Measurements from ENCODE around the gene CMTM3.
"Not testable (repeated sequence)": the region's sequence is repeated elsewhere in the genome, so short reads cannot be mapped to it uniquely, and the experiment has no call there.

The CMTM3 gene

DNA sequence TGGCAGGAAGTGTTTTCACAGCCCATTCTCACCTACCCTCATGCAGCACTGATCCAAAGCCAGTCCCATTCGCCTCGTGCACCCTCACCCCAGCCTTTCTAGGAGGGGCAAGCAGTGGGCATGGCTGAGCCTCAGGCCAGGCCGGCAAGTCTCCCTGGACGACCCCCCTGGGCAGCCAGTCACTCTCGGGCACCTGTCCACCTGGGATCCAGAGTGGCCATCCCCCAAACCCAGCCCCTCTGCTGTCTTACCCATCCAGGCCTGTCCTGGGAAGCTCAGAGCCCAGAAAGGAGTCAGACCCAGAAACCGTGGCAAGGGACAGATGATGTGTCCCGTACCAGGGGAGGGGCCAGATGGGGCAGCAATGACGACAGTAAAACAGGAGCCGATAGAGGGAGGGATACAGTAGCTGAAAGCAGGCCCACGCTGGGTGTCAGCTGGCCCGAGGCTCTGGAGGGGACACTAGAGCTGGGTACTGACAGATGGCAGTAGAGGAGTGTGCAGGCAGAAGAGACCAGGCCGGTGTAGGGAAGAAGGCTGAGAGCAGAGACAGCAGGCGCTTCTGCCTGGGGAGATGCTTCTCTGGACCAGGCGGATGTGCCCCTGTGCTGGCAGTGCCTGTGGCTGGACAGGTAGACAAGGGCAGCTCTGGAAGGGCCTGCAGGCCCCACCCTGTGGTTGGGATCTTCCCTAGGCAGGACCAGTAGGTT, 5.8 kb downstream of the CMTM3 start:
- DNase-seq = no peak

DNA sequence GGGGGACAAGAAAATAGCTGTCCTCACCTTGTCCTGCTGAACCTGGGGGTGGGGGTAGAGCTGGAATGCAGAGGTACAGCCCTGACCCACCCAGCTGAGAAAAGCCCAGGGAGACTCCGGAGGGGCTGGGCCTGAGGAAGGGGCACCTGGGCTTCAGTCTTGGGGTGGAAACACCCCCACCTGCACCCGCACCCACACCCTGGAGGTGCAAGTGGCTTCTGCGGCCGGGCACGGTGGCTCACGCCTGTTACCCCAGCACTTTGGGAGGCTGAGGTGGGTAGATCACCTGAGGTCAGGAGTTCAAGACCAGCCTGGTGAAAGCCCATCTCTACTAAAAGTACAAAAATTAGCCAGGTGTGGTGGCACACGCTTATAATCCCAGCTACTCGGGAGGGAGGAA, 7.4 kb downstream of the CMTM3 start:
- DNase-seq = not testable (repeated sequence)

DNA sequence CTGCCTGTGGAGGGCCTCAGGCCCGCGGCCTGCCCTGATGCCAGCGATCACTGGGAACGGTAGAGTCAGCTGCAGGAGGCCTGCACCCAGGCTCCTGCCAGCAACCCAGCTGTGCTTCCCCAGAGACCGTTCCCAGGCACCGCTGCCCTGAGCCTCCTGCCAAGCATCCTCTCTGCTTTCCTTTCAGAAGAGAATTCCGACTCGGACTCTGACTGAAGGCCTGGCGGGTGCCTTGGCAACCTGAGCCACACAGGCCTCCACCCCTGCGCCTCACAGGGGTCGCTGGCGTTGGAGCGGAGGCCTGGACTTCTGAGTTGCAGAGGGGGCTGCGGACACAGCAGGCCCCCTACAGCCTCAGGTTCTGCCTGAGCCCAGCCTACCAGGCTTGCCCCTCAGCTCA, 7.9 kb downstream of the CMTM3 start:
- no peak for DNase-seq

DNA sequence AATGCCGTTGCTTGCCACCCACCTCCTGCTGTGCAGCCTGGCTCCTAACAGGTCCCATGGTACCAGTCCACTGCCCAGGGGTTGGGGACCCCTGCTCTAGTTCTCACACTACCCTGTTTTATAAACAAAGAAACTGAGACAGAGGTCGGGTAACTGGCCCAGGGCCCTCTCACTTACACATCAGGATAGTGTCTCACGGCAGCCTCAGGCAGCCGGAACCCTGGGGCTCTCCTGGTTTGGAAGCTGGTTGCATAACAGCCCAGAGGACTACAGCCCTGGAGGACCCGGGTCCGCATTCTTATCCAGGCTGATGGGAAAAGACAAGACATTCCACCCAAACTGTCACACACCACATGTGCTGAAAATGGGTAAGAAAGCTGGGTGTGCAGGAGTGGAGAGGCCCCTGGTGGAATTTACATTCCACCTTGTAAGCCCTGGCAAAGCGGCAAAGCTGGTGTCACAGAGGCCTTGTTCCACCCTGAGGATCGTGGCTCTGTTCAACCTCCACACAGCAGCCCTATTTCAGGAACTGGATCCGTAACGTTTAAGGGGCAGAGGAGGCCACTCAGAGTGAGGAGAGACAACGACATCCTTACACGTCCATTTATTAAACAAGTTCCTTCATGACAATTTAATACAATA, 9.8 kb downstream of the CMTM3 start:
- no peak for DNase-seq

DNA sequence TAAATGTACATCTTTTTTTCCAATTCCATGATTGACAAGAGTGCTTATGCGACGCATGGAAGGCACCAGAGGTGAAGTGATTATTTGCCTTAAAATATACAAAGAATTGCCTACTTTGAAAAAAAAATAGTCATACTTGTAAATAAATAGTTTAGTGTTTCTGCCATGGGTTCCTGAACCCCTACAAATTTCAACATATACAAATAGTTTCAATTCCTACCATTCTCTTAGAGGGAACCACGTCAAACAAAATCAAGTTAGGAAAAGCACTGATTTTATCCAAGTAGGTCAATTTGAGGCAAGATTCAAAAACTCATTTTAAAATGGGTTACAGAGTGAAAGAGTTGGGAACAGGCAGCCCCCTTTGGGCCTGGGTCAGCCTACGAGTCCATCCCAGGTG, 11.7 kb downstream of the CMTM3 start:
- DNase-seq = no peak

DNA sequence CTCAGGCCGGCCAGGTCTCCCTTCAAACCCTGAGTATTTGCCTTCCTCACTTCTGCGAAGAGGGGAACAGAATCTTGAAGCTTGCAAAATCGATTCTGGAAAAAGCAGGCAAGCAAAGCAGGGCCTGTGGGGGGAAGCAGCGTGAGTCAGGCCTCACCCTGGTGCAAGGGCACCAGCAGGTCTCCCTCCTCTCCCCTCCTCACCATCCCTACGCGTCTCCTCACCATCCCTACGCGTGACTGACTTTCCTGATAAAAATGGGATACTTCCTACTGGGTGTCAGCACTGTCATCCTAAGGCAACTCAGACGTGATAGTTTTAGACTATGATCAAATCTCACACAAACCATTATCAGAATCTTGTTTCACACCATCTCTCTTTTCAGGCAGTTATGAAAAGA, 12.1 kb downstream of the CMTM3 start:
- DNase-seq = no peak

DNA sequence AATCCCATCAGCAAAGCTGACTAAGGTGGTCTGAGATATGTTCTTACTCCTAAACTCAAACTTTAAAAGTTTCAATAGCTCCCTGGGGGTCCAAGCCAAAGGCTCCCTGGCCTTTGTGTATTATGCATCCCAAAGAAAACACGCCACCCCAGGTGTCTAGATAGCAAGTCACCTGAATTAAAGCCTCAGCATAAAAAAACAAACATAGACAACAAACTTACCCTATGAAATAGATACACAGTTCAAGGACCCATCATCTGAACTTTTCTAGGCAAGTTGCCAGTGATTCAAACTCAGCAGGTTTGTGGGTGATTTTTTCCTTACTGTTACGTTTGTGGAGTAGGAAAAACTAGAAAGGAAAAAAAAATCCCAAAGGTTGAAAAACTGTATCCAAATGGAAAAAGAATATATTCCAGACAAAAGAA, 12.5 kb downstream of the CMTM3 start:
- DNase-seq = no peak

DNA sequence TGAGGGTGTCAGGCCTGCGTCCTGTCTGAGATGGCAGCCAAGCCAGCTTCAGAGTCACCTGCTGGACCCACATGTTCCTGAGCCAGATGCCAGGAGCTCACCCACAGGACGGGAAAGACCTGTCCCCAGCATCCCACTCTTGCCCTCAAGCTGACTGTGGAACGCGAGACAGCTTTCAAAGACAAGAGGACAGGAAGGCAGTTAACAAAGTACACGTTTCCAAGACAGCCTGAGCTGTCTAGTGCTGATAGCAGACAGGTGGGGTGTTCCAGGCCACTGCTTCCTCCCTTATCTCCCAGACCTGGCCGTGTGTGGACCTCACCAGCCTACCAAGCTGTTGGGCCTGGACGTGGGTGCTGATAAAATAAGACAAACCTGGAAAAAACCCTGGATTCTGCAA, 13.2 kb downstream of the CMTM3 start:
- no peak for DNase-seq

DNA sequence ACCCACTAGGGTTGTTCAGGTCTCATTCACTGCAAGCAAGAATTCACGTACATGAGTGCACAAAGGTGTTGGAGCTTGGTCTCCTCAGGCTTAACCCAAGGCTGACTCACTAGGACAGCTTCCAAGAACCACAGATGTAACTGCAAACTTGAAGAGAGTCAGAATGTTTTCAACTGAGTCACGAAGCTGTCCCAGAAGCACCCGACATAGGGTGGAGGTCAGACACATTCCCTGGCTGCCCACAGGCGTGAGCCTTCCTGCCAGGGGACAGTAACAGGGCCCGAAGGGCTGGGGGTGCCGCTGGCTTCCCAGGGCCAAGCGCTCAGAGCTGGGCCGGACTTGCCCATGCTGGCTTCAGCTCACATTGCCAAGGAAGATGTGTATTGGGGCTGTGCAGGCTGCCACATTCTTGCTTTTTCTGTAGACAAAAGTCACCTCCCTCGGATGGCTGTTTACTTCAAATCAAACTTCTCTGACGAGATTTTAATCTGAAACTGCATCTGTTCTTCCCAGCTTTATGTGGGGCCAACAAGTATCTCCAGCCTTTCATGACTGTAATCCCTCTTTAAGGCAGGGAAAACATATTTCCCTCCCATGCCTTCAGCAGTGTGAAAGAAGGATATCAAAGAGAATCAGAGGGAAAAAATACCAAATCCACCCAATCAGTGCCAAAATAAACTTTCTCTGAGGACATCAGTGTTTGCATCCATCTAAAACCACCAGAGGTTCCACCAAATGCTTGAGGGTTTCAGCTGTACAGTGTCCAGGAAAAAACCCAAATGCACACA, 14.3 kb downstream of the CMTM3 start:
- DNase-seq = no peak

DNA sequence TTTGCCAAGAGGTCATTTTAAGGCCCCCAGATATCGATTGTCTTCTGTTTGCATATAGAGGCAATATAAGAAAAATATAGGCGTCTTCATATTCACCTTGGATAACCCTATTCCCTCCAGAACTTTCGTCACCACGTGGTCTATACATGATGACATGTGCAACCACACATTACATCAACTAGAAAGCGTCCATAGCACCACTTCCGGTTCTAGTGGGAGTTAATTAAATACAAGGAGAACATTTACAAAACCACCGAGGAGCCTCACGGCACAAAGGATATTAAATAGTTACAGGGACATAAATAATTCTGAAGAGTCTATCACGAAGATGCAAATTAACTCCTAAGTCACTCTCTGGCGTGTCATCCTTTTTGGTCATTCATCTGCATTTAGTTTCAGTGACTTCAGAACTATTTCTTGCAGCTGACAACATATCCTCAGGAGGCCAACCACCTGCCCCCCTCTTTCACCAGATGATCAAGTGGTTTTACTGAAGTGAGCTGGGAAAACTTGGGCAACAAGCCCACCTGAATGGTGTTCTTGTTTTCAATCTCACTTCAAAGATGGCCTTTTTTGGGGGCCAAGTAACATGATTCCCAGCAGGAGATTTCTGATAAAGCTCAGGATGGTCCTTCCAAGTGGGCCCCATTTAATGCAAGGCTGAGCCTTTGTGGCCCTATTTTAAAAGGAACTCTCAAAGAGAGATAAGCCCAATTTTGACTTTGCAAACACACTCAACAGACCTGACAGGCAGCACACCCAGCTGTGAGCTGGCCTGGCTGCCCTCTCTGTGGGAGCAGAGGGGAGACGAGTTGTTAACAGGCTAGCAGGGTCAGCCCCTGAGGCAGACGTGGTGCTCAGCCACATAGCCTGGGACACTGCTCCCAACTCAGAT, 15.3 kb downstream of the CMTM3 start:
- DNase-seq = no peak

DNA sequence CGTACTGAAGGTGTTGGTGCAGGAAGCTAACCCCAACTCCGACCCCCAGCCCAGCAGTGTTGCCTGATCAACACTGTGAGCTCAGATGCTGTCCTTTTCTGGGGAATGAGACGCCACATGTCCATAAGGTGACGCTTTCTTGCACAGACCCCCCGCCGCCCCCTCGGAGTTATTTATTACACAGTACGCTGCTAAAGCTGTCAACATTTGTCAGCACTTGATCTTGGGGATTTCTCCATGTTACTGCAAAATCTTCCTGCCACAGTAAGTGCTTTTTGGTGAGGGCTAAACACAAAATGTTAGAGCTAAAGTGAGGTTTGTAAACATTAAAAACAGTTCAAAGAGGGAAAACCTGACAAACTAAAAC, 15.9 kb downstream of the CMTM3 start:
- DNase-seq = no peak

DNA sequence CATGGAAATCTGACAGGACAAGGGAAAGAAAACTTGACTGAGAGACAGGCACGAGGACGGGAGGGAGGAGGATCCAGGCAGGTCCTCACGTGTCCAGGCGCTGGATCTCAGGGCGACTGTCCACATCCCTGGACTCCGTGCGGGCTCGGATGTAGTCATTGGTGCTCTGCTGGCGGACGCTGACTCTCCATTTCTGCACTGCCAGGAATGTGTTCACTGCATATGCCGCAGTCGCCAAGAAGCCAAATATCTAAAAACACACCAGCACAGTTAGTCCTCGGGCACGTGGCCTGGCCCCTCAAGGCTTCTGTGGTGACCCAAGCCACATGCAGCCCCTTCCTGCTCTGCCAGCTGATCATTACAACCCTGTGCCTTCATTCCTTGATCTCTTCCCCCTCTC, 17.5 kb downstream of the CMTM3 start:
- no peak for DNase-seq

DNA sequence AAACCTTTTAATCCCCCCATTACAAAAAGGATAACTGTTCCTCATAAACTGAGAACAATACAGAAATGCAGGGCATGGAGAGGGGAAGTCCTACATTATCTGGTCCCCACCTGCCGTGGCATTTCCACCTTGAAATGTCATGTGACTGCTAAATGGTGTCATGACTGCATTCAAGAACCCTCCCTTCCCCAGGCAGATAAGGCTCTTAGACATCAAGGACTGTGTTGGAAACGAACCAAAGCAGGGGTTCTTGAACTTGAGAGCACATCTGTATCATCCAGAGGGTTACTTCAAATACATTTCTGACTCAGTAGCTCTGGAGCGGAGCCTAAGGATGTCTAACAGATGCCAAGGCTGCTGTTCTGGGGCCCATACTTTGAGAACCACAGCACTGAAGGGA, 18.4 kb downstream of the CMTM3 start:
- no peak for DNase-seq

DNA sequence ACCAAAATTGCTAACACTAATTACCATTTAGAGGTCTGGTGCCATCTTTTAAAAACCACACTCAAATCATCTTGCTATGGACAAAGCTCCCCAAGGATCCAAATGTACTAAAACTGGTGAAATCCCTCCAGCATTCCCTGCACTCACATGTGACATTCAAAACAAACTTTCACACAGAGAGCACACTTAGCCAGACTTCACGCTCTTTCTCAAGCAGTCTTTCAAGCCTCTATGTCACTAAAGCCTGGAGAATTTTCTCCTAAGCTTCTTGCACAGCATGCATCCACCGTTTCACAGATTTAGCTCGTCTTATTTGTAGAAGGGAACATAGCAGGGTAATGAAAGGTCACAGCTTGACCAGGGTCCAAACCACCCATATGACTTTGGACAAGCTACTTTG, 19.3 kb downstream of the CMTM3 start:
- DNase-seq = no peak

DNA sequence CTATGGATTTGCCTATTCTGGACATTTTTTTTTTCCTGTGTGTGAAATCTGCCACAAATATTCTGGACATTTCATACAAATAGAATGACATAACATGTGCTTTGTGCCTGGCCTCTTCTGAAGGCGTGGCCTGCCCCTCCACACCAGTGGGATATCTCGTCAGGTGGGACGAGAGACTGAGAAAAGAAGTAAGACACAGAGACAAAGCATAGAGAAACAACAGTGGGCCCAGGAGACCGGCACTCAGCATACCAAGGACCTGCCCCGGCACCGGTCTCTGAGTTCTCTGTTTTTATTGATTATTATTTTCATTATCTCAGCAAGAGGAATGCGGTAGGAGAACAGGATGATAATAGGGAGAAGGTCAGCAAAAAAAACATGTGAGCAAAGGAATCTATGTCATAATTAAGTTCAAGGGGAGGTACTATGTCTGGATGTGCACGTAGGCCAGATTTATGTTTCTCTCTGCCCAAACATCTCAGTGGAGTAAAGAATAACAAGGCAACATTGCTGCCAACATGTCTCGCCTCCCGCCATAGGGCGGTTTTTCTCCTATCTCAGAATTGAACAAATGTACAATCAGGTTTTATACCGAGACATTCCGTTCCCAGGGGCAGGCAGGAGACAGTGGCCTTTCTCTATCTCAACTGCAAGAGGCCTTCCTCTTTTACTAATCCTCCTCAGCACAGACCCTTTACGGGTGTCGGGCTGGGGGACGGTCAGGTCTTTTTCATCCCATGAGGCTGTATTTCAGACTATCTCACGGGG, 23.3 kb downstream of the CMTM3 start:
- not testable (repeated sequence) for DNase-seq

DNA sequence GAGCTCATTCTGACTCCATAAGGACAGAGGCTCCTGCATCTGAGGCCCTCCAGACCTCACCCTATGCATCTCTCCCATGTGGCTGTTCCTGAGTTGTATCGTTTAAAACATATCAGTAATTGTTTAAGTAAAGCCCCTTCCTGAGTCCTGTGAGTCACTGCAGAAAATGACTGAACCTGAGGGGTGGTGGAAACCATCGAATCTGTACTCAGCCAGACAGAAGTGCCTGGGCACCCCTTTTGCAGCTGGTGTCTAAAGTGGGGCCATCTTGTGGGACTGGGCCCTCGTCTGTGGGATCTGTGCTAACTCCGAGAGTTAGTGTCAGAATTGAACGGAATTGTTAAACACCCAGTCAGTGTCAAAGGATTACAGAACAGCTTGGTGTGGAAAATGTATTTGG, 25.4 kb downstream of the CMTM3 start:
- DNase-seq = no peak

DNA sequence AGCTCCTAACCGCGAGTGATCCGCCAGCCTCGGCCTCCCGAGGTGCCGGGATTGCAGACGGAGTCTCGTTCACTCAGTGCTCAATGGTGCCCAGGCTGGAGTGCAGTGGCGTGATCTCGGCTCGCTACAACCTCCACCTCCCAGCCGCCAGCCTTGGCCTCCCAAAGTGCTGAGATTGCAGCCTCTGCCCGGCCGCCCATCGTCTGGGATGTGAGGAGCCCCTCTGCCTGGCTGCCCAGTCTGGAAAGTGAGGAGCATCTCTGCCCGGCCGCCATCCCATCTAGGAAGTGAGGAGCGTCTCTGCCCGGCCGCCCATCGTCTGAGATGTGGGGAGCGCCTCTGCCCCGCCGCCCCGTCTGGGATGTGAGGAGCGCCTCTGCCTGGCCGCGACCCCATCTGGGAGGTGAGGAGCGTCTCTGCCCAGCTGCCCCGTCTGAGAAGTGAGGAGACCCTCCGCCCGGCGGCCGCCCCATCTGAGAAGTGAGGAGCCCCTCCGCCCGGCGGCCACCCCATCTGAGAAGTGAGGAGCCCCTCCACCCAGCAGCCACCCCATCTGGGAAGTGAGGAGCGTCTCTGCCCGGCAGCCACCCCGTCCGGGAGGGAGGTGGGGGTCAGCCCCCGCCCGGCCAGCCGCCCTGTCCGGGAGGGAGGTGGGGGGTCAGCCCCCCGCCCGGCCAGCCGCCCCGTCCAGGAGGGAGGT, 26.2 kb downstream of the CMTM3 start:
- not testable (repeated sequence) for DNase-seq

DNA sequence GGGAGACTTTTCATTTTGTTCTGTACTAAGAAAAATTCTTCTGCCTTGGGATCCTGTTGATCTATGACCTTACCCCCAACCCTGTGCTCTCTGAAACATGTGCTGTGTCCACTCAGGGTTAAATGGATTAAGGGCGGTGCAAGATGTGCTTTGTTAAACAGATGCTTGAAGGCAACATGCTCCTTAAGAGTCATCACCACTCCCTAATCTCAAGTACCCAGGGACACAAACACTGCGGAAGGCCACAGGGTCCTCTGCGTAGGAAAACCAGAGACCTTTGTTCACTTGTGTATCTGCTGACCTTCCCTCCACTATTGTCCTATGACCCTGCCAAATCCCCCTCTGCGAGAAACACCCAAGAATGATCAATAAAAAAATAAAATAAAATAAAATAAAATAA, 27.1 kb downstream of the CMTM3 start:
- not testable (repeated sequence) for DNase-seq

DNA sequence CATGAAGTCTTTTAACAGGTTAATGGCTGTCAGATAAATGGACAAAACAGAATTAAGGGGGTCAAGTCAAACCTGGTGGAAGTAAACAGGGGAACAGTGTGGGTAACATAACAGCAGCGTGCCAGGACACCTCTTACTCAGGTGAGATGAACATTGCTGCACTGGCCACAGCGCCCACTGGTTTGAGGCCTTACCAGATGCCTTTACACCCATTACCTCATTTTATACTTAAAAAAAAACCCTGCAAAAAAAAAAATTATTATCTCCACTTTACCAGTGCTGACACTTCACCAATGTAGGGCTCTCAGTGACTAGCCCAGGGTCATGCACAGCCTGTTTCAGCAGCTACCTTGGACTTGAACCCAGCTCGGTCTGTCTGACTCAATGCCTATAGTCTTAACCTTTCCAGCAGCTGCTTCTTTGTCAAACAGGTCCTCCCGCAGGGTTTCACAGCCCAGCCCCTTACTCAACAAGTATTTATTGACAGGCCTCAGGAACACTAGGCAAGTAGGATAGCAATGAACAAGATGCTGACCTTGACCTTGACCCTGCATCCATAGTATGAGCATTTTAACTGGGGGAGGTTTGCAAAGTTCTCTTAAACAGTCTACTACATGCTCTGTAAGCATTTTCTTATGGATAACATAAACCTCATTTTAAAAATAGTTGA, 30.2 kb downstream of the CMTM3 start:
- no peak for DNase-seq

DNA sequence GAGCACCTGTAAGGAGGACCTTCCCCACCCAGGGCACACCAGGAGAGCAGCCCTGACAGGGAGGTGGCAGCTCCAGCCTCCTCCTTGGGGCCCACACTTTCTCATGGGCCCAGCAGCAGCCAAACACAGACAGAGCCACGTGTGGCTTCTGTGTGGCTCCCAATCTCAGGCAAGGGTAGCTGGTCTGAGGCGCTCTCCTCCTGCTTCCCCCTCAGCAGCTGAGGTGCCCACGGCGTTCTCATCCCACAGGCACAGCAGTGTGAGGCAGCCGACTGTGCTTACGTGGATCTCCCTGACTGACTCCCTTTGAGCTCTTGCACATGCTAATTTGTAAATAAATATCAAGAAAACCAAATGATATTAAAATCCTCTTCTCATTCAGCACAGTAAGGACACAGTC, 30.9 kb downstream of the CMTM3 start:
- DNase-seq = no peak

DNA sequence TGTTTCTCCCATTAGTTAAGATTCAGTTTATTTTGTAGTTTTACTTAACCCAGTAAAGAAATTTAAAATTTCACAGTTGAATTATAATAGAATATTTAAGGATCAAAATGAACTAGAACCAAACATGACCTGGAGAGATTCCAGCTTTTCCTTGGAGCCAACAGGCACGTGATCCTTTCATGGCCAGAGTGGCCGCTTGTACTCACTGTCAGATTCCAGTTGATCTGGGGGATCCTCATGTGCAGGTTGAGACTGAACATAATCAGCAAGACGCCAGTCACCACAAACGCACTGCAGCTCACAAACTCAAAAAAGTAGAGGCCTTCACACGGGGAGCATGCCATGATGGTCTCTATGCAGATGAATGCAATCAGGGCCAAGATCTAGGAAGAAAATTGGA, 31.7 kb downstream of the CMTM3 start:
- no peak for DNase-seq

All from activated CD4-positive, alpha-beta T cell treated with anti-CD3 and anti-CD28 coated beads, Interleukin-2, amount 50 U/mL, for 16 hours (primary cell).